Retinal pigment epithelial cell (primary cell): ENCODE results near the gene DDIAS.

ENCODE experiments used
- DNase-seq: peaks from one replicate; pipeline ENCODE4 v3.0.0-alpha.2; 2010; ENCODE audit warnings: low read depth
- H3K4me3 ChIP-seq: 2 replicates; pipeline ENCODE4 v1.5.1; 2011; ENCODE audit warnings: mild to moderate bottlenecking, low read length, control low read depth, moderate library complexity
- CTCF ChIP-seq: conservative IDR thresholded peaks from 2 replicates; pipeline ENCODE4 v1.5.1; 2011; ENCODE audit warnings: low read depth, low read length, control low read depth, inconsistent platforms

DDIAS gene

DNA sequence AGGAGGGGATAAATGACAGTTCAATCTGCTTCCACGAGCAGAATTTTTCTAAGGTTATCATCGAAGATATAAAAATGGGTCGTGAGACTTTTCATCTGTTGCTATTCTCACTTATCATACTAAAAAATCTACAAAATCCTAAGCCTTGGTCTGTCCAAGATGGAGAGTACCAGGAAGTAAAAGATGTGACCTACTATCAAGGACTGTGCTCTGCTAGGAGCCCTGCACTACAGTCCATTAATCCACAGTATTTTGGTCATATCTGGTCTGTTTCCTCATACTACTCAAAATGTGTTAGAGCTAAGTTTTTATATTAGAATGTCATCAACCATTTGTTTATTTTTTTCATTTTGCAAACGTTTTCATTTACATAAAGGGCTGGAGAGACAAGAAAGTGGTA is 79.4 kb downstream of the DDIAS start:
- H3K4me3 ChIP-seq = no peak overlapping the region
- TF ChIP-seq CTCF = no peak
- DNase-seq = no peak

DNA sequence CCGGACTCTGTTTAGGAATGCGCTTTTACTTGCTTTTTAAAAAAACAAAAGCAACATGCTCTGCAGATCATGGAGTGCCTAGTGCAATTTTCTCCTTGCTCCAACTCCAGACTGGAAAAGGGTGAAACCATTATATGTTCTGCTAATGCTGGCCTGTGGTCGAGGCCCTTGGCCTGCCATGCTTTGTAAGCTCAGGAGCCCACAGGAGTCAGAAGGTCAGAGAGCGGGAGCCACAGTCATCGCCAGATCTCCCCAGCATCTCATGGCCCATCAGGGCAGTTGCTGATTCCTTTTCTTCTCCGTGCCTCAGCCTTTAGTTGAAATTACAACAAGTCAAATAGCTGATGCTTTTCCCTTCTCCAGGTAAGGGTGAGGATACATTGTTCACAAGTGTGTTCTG is 80.3 kb downstream of the DDIAS start:
- no peak overlapping the region for H3K4me3 ChIP-seq
- TF ChIP-seq CTCF = no peak
- DNase-seq = no peak
